GM19099 (cell line): ENCODE data around the gene TREML2.

ENCODE experiments used
- POLR2A ChIP-seq: IDR thresholded peaks from 3 replicates; pipeline ENCODE4 v1.6.1; 2011; ENCODE audit warnings: low read depth; ENCODE audit not compliant: insufficient read length; ENCODE audit errors: extremely low read depth

TREML2 gene

GRCh38 chr6:41147917-41148316 lies 53.0 kb downstream of the TREML2 start:
- TF ChIP-seq POLR2A: no peak
